Activated CD4-positive, alpha-beta T cell treated with anti-CD3 and anti-CD28 coated beads, Interleukin-2, amount 10 ng/mL, durations not matched to agents 24 days and 14 days (primary cell): ENCODE results near the gene LINC00632. TPM values are rescaled to one million over a fixed set of nuclear protein-coding genes. Genes with fewer than 3 reads are reported as not detected.

Experiments used
- DNase-seq: peaks from one replicate; pipeline ENCODE4 v3.0.0; 2022
- H3K27ac Mint-ChIP-seq: one replicate; pipeline ENCODE4 v1.8.0; 2022; ENCODE audit warnings: mild to moderate bottlenecking, mixed read lengths
- H3K27me3 Mint-ChIP-seq: one replicate; pipeline ENCODE4 v1.8.0; 2022; ENCODE audit warnings: mixed read lengths
- H3K36me3 Mint-ChIP-seq: one replicate; pipeline ENCODE4 v1.8.0; 2022; ENCODE audit warnings: low read depth, mild to moderate bottlenecking, mixed read lengths
- H3K4me1 Mint-ChIP-seq: one replicate; pipeline ENCODE4 v1.8.0; 2021; ENCODE audit warnings: mixed read lengths
- H3K4me3 Mint-ChIP-seq: one replicate; pipeline ENCODE4 v1.8.0; 2022; ENCODE audit warnings: mild to moderate bottlenecking, moderate library complexity, mixed read lengths
- H3K9me3 Mint-ChIP-seq: one replicate; pipeline ENCODE4 v1.8.0; 2021; ENCODE audit warnings: mixed read lengths
- intact Hi-C: fragments of 100-400 bp; cut with micrococcal nuclease; formaldehyde crosslinking; loops from one replicate; pipeline ENCODE4 v1.15.1; 2023
- total RNA-seq: library from RNA; stranded (reverse); gene quantifications from 2 replicates; pipeline ENCODE4 v1.2.3, GENCODE V29; 2022

The LINC00632 gene
- total RNA-seq, 1 donor from 2014 or later = 5.1 TPM

GRCh38 chrX:140799216-140799615, 89.7 kb downstream of the LINC00632 start:
- Mint-ChIP-seq H3K9me3 (no peaks in the 10 kb centered on the region), H3K36me3 (no peaks in the 10 kb centered on the region), H3K4me1 (no peaks in the 10 kb centered on the region), H3K27me3 (no peaks in the 10 kb centered on the region), H3K27ac (no peak overlapping the region), H3K4me3 (no peak overlapping the region)
- no peak for DNase-seq
- intact Hi-C loops = no loop called here

GRCh38 chrX:140804292-140804691, 94.7 kb downstream of the LINC00632 start:
- no peak for DNase-seq
- Mint-ChIP-seq H3K4me1 (no peaks in the 10 kb centered on the region), H3K9me3 (peaks cover 4% of the 10 kb centered on the region), H3K4me3 (no peak overlapping the region), H3K36me3 (no peaks in the 10 kb centered on the region), H3K27me3 (no peaks in the 10 kb centered on the region), H3K27ac (no peak overlapping the region)
- intact Hi-C loops = no loop called here

GRCh38 chrX:140815868-140816267, 106.3 kb downstream of the LINC00632 start:
- Mint-ChIP-seq H3K27me3 (no peaks in the 10 kb centered on the region), H3K4me1 (no peaks in the 10 kb centered on the region), H3K4me3 (no peak overlapping the region), H3K9me3 (peaks cover 3% of the 10 kb centered on the region), H3K36me3 (no peaks in the 10 kb centered on the region), H3K27ac (no peak overlapping the region)
- no peak for DNase-seq
- intact Hi-C loops = no loop called here

- Mint-ChIP-seq H3K27ac (no peak overlapping the region), H3K9me3 (no peaks in the 10 kb centered on the region), H3K36me3 (no peaks in the 10 kb centered on the region), H3K4me1 (peaks cover 6% of the 10 kb centered on the region), H3K27me3 (no peaks in the 10 kb centered on the region), H3K4me3 (no peak overlapping the region)
- no peak for DNase-seq
- intact Hi-C loops = loop anchor here (2.0 kb wide), 1 partner anchor 461 kb away; no protein-coding TSS in a partner anchor
Measured at GRCh38 chrX:140817943-140818342, 108.4 kb downstream of the LINC00632 start.

GRCh38 chrX:140821280-140821679, 111.7 kb downstream of the LINC00632 start:
- Mint-ChIP-seq H3K36me3 (no peaks in the 10 kb centered on the region), H3K27ac (no peak overlapping the region), H3K9me3 (no peaks in the 10 kb centered on the region), H3K27me3 (no peaks in the 10 kb centered on the region), H3K4me1 (peaks cover 8% of the 10 kb centered on the region), H3K4me3 (no peak overlapping the region)
- no peak for DNase-seq
- intact Hi-C loops = no loop called here

GRCh38 chrX:140822184-140822583, 112.6 kb downstream of the LINC00632 start:
- Mint-ChIP-seq H3K27me3 (no peaks in the 10 kb centered on the region), H3K4me3 (no peak overlapping the region), H3K4me1 (peaks cover 8% of the 10 kb centered on the region), H3K27ac (peak overlapping the region; percentile 70), H3K9me3 (no peaks in the 10 kb centered on the region), H3K36me3 (no peaks in the 10 kb centered on the region)
- intact Hi-C loops = loop anchor here (1.0 kb wide), 1 partner anchor 95 kb away; no protein-coding TSS in a partner anchor
- no peak for DNase-seq

GRCh38 chrX:140822861-140823260, 113.3 kb downstream of the LINC00632 start:
- DNase-seq = no peak
- Mint-ChIP-seq H3K27me3 (no peaks in the 10 kb centered on the region), H3K36me3 (no peaks in the 10 kb centered on the region), H3K9me3 (no peaks in the 10 kb centered on the region), H3K4me1 (peaks cover 8% of the 10 kb centered on the region), H3K27ac (peak overlapping the region; percentile 70), H3K4me3 (no peak overlapping the region)
- intact Hi-C loops = loop anchor here (1.0 kb wide), 1 partner anchor 94 kb away; no protein-coding TSS in a partner anchor

- no peaks in the 10 kb centered on the region for H3K9me3 Mint-ChIP-seq
- no peaks in the 10 kb centered on the region for H3K27me3 Mint-ChIP-seq
- H3K27ac Mint-ChIP-seq = no peak overlapping the region
- H3K4me3 Mint-ChIP-seq = no peak overlapping the region
- intact Hi-C loops = no loop called here
- no peak for DNase-seq
- H3K36me3 Mint-ChIP-seq = no peaks in the 10 kb centered on the region
- no peaks in the 10 kb centered on the region for H3K4me1 Mint-ChIP-seq
Measured at GRCh38 chrX:140836874-140837273, 127.3 kb downstream of the LINC00632 start.

Other genes with a start within 250 kb of the LINC00632 start
- not detected in 2 replicates for gene SOX3, start 204.7 kb upstream of the LINC00632 start, total RNA-seq